Measurements from ENCODE around the gene SCAP.
A peak's percentile ranks its signal among the peaks of the same experiment; 100 is the strongest.

SCAP gene

DNA sequence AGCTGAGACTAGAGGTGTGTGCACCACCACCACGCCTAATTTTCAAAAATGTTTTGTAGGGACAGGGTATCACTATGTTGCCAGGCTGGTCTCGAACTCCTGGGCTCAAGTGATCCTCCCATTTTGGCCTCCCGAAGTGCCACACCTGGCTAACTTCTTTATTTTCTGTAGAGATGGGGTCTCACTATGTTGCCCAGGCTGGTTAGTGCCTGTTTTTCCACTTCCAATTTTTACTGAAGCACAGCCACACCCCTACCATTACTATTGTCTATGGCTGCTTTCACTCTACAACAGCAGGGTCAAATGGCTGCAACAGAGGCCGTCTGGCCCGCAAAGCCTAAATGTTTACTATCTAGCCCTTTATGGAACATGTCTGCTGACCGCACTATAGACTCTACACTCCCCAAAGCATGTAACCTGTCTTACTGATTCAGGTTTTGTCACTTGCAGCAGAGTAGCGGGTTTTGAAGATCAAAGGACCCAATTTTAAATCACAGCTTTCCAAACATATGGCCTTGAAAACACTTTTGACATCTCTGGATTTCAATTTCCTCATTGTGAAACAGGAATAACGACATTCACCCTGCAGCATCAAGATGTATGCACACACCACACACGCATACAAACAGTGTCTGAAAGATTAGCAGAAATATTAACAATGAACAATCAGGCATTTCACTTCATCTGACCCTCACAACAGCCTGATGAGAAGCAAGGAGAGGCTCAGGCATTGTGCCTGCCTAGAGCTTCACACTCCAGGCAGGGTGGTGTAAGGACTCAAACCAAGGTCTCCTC lies 46.1 kb downstream of the SCAP start:
- no peak for DNase-seq

DNA sequence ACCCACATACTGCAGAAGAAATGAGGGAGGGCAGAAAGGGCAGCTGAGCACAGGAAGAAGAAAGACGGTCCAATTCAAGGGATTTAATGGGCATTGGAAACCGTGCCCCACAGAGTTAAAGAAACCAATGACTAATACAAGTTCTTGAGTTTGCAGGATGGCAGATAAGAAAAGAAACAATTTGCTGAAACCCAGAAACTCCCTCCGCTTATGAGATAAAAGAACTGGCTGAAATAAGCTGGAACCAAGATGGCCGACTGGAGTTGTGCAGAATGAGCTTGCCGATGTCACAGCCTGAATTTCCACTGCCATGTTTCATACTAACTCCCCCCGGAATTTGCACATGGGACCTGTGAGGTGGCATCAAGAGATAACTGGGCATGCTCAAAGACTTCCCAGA lies 47.1 kb downstream of the SCAP start:
- DNase-seq, result no peak

DNA sequence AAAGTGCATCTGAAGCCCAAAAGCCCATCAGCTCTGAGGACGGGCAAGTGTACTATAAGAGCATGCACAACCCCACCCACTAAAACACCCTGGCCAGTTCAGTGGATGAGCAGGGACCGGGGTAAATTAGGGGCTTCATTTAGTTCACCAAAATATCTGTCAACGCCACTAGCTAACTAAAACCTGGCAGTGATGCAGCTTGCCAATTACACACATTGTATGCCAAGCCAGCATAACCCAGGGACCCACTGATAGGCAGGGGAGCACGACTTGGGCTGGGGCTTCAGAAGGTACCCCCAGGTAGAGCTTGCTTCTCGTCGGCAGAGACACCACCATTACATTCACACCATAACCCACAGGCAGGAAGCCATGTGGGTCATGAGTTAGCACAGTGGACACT lies 47.9 kb downstream of the SCAP start:
- DNase-seq, result no peak

DNA sequence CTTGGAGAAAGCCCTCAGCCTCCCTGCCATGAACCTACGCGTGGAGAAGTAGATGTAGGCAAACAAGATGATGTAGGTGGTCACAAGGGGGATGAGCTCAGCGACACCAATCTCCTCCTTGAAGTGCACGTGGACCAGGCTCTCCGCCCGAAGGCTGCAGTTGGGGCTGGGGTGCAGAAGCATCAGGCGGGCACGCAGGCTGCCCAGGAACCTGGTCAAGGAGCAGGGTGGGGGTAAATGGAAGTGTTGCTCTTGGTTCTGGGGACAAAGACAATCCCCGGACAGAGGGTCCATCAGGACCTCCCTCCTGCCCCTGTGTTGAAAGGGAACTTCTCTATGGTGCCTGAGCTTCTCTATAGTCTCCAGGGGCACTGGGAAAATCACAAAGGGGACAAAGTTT lies 49.8 kb downstream of the SCAP start:
- no peak for DNase-seq

DNA sequence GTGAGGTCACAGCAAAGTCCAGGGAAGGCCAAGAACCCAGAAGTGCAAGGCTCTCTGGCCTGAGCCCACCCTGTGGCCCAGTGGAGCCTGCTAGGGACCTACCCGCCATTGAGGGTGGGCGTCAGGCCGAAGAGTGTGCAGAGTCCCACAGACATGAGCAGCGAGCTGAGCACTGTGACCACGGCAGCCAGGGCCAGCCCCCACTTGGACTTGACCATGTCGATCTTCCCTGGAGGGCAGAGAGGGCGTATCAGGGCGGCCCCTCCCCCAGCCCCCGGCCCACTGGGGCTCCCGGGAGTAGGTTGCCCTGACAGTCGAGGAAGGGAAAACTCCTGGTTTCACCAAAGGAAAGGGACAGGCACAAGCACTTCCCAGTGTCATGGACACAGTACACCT lies 50.4 kb downstream of the SCAP start:
- no peak for DNase-seq

DNA sequence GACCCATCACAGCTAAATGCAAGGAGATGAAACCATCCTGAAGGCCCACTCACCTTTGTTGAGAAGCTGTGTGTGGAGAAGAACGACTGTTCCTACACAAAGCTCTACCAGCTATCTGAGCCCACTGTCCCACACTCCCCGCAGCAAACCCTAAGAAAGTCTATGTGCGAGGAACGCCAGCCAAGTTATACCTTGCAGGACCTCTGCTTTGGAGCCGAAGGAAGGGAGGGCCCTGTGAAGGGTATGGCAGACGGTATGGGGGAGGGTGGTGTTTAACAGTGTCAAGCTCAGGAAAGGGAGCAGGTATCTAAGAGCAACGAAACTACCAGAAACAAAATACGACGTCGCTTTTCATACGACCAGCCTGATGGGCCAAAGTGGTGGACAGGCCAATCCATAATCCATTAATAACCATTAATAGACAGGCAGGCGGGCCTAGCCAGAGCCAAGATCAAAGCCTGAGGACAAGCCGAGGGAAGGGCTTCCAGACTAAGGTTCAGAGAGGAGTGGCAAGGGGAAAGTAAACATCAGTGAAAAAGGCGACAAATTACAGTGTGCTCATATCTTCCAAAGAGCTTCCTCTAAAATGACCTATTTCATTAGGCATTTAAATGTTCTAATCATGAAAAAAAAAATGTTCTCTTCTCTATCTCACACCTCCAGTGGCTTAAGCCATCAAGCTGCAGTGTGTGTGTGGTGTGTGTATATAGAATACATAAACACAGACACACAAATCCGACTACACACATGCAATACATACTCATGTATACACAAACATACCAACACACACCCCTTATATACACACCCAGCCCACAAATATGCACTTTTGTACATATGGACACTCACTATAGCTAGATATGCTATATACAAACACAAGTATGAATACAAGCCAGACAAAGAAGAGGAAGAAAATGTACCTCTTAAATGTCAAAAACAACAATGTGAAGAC lies 51.0 kb downstream of the SCAP start:
- no peak for DNase-seq

DNA sequence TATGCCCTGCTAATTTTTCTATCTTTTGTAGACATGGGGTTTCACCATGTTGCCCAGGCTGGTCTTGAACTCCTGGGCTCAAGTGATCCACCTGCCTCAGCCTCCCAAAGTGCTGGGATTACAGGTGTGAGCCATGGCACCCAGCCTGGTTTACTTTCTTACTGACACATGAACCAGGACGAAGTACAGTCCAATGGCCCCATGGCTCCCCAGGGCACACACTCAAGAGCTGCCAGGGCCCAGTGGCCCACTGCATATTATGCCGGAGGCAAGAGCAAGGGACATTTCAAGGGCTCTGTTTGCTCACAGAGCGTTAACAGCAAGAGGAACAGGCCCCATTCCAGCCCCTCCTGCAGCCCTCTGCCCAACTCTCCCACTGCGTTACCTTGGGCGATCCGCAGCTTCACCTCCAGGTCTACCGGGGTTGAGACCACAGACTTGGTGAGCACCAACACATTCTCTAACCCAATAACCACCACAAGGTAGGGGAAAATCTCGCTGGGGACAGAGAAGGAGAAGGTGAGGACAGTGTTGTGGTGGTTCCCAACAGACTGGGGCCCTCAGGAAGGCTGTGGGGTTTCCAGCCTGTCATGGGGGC lies 52.1 kb downstream of the SCAP start:
- no peak for DNase-seq

DNA sequence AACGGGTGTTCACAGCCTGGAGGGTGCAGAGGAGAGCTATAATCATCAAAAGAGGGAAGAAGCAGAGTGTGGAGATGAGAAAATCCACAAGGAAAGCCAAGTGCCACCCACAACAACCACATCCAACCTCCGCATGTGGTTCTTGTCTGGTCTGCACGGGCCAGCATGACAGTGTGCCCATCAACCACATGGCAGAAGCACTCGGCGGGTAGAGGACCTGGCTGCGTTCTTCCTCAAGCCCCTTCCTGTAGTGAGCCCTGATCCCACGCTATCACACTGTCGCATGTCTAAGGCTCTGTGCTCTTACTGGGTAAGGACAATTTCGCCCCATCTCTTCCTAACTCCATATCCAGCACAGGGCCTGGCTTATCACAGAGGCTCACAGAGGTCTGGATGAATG lies 53.0 kb downstream of the SCAP start:
- no peak for DNase-seq

DNA sequence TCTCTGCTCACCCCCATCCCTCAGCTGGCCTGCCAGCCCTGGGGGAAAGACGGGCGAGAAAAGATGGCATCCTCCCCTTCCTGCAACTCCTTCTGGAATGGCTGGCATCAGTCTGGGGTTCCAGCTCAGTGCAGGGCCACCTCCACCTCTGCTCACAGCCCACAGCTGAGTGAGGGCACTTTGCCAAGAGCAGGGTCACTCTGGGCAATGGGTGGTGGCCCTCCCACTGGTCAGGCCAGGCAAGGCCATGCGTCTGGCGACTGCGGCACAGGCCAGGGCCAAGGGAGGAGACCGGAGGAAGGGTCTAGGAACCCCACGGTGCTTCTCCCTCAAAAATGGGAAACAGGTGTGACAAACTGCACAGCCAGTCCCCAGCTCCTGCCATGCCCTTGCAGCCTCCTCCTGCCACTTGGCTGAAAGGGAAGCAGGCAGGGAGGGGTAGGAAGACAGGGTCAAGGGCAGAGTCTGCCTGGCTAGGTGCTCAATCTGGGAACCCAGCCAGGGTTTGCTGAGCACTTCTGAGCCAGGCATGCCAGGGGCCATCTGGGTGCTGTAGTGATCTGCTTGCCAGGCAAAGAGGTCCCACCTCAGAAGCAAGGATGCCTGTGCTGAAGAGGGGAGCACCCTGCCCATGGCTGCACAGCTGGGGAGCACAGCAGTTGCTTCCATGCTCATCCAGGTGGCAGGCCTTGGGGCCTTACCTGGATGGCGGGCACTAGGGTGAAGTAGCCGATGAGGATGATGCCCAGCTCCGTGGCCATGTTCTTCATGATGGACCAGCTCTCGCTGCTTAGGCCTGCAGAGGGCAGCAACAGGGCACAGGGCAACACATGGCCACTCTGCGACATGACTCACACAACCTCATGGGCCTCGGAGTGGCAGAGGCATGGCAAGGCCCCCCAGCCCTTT lies 53.7 kb downstream of the SCAP start:
- DNase-seq, result peak; percentile 11

DNA sequence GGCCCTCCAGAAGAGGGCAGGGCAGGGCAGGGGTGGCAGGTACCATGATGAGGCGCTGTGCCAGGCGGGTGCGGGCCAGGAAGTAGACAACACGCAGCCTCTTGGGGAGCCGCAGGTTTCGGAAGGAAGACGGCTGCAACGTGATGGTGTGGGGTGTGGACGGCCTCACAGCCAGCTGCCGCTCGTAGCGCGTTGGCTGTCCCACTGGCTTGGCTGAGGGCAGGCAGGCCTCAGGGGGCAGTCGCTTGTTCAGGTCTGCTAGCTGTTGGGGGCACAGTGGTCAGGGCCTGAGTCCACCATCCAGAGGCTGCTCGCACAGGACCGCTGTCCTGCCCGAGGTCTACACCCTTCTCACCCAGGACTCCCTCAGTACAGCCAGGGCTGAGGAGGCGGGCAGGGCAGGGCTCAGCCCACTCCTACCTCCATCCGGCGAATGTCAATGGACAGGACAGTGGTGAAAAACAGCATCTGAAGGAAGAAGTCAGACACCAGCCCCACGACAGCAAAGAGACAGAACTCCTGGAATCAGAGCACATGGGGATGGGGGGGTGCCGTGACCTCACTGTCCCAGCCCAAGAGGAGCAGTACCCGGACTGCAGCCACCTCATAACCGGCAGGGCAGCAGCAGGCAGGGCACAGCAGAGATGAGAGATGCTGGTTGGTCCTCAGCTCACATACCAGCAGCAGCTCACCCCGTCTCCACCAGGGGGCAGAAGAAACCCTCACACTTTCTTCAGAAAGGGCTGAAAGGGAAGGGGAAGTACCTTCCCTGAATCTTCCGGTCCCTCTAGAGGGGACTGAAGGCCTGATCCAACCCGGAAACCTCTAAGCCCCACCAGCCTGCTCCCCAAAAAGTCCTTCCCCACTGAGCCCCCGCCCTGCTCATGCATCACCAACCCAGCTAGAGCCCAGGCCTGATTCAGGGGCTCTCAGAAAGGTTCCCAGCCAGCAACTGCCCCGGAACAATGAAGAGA lies 54.9 kb downstream of the SCAP start:
- DNase-seq, result peak; percentile 89

DNA sequence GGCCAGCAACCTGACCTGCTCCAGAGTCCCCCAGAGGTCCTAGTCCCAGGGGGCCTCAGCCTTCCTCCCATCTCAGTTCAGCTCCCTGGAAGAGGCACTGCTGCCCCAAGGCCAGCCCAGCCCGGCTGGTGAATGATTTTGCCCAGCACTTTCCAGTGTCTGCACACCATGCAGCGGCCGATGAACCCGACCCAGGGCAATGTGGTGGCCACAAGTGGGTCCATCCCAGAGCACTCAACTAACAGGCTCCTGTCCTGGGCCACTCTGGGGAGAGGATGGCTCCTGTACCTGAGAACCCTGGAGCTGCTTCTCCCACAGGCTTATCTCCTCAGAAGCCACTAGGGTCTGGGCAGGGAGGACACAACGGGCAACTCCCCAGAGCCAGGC lies 55.7 kb downstream of the SCAP start:
- DNase-seq, result no peak

DNA sequence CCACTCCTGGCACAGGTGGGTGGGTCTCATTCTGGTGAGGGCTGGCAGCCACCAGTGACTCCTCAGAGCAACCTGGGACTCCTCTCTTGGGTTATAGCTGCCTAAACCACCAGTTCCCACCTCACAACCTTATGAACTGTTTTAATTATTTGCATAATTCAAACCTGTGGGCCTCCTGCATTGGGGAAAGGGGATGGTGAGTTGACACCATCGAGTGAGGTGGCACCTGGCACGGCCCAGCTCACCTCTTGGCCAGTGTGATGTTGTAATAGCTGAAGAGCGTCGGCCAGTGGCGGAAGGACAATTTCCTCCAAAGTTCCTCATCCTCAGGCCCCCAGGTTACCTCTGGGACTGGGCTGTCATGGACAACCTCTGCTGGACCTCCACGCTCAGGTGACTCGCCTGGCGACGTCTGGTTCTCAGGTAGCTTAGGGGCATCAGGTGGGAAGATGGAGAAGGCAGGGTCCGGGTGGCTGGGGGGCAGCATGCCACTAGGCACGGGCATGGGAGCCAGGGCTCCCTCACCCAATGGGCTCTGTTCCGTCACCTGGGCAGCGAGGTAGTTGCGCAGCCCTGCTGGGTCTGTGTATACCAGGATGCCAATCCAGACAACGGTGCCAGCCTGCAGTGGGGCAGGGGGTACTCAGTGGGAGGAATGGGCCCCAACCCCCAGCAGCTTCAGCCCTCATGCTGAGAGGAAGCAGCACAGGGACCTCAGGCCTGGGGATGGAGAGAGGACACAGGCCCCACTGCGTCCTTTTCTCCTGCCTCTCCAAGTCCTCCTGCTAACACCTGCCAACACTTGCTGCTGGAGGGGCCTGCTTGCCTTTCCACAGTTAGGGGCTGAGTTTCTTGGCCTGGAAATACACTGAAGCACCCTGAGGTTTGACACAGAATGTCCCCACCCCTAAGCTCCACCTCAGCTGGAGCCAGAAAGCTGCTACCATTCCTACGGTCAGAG lies 56.4 kb downstream of the SCAP start:
- DNase-seq, result no peak

DNA sequence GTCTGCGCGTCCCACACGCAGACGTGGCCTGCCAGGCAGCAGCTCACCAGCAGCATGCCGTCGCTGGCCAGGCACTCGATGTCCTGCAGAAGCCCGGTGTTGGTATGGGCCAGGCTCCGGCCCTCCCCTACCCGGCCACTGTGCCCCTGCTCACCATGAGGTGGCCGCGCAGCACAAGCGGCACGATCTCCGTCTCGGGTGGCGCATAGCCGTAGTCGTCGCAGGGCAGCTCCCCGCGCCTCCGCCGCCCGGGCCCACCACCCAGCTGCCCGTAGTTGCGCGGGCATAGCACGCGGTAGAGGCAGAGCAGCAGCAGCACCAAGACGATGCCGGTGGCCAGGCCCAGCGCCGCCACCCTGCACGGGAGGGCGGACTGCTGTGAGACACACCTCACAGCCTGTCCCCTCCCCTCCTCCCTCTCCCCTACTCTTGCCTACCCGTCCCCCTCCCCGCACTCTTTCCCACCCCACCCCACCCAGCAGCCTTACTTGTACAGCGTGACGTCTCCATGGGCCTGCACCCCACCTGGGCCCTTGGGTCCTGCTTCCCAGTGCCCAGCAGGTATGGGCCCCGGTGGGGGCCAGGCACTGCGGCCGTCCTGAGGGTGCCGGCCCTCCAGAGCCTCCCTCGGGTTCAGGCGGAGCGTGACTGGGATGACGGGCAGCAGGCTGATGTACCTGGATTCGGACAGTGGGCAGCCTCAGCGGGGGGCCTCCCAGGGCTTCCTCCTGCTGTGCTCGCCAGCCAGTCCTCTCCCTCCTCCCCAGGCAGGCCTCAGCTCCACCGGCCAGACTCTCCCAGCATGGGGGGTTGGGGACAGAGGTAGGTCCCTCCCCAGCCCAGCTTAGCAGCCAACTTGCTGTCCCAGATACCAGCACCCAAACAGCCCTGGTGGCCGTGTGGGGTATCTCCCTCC lies 57.3 kb downstream of the SCAP start:
- no peak for DNase-seq

DNA sequence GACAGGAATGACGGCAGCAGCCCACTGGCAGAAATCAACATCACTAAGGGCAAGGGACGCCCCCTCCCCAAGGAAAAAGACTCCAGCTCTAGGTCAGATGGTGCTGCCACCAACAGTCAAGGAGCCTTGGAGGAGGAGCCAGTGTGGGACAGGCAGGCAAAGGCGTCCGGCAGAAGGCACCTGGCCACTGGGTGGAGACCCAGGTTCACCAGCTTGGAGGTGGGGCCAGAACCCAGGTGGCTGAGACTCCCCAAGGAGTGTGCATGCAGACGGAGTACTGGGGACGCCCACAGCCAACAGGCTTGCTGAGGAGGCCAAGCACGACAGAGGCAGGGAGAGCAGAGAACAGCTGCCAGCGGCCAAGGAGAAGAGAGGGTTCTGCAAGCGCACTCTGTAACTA lies 59.7 kb downstream of the SCAP start:
- DNase-seq, result no peak

DNA sequence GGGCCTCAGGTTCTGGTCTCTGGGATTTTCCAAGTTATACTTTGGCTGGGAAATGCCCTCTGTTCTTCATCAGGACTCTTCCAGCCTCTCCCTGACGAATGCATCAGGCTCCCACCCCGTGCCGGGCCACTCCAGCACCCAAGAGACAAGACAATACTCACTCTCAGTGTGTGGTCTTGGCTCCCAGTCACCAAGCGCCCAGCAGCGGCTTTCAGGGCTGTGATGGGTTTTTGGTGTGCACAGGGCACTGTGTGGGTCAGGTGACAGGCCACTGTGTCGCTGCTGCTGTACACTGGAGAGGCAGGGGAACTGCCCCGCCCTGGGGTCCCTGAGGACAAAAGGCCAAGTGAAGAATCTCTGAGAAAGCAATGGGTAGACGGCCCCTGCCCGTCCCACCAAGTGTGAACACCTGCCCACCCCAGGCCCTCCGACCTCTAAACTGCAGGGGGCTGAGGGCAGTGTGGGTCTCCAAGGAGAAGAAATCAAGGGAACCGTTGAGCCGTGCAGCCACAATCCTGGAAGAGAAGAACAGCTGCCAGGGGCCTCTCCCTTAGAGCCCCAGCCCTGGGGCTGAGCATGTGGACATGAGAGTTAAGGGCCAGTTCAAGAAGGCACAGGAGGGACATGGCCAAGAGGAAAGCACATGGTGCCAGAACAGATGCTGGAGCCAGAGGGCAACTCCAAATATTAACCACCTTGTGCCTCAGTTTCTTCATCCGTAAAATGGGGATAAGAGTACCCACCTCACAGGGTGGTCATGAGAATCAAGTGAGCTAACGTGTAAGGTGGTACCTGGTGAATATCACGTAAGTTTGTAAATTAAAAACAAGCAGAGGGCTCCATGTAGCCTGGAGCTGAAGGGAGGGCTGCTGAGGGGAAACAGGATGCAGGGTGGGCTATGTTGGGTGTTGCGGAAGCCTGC lies 60.8 kb downstream of the SCAP start:
- no peak for DNase-seq

DNA sequence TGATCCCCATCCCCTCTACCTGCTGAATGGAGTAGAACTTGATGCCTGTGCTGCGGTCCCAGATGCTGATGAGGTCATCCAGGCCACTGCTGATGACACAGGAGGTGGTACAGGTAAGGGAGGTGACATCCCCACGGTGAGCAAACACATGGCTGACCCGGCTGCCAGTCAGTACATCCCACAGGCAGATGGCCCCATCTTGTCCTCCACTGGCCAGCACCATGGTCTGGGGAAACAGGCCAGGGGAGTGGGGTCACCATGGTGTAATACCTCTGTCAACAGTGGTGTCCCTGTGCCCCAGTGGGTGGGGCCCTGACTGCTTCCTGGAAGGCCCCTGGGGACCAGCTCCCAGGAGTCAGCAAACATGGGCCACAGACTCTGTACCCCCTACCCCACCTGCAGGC lies 61.6 kb downstream of the SCAP start:
- no peak for DNase-seq

DNA sequence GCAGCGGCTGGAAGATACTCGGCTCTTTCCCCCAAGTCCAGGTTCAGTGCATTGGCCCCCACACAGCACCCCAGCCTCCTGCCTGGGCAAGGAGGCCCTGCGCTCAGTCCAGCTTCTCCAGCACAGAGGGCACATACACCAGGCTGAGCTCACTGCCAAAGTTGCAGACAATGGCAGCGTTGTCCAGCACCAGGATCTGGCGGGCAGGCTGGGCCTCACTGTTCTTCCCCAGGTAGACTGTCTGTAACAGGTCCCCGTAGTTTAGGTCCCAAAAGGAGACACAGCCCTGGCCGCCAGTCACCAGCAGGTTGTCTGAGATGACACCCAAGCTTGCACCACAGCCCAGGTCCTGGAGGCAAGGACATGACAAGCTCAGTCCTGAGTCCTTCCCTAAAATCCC lies 62.0 kb downstream of the SCAP start:
- DNase-seq, result no peak

All from activated naive CD4-positive, alpha-beta T cell treated with Interleukin-2 at 50 U/mL for 16 hours (primary cell).